ENCODE results near the gene SIAH3. TPM values are rescaled to one million over a fixed set of nuclear protein-coding genes. Genes with fewer than 3 reads are reported as not detected.
"Not testable (repeated sequence)": the region's sequence is repeated elsewhere in the genome, so short reads cannot be mapped to it uniquely, and the experiment has no call there.

The SIAH3 gene
- total RNA-seq, 2 donors from 2014 or later, result not detected

DNA sequence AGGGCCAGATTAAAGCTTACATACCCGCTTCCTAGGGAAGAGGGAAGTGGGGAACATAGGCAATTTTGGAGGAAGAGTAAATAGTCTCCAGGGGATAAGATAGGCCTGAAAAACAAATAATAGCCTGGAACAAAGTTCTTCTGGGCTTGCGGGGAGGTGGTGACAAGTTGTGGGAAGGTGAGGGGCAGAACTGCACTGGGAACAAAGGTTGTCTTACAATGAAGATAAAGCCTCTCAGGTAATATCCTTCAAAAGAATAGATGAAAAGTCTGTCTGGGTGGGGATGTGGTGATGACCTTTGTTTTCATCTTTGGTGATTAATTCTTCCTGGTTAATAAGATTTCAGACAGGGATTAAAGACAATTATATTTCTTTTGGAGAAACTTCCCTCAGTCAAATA, 80.7 kb downstream of the SIAH3 start:
- H3K9me3 ChIP-seq, result no peaks in the 10 kb centered on the region
- H3K27ac ChIP-seq, result no peak overlapping the region
- intact Hi-C loops (cut with DNase I), result no loop called here
- H3K27me3 ChIP-seq, result no peaks in the 10 kb centered on the region
- TF ChIP-seq, protein P1, sequence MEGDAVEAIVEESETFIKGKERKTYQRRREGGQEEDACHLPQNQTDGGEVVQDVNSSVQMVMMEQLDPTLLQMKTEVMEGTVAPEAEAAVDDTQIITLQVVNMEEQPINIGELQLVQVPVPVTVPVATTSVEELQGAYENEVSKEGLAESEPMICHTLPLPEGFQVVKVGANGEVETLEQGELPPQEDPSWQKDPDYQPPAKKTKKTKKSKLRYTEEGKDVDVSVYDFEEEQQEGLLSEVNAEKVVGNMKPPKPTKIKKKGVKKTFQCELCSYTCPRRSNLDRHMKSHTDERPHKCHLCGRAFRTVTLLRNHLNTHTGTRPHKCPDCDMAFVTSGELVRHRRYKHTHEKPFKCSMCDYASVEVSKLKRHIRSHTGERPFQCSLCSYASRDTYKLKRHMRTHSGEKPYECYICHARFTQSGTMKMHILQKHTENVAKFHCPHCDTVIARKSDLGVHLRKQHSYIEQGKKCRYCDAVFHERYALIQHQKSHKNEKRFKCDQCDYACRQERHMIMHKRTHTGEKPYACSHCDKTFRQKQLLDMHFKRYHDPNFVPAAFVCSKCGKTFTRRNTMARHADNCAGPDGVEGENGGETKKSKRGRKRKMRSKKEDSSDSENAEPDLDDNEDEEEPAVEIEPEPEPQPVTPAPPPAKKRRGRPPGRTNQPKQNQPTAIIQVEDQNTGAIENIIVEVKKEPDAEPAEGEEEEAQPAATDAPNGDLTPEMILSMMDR (IDR thresholded peaks at IDR 0.05), result no peak
- no peak for DNase-seq
- H3K4me3 ChIP-seq, result no peak overlapping the region
- no peaks in the 10 kb centered on the region for H3K4me1 ChIP-seq
- H3K9ac ChIP-seq (ENCODE audit: low read depth in 2 of 2, low read length in 2 of 2), result no peak overlapping the region
- H3K36me3 ChIP-seq, result no peaks in the 10 kb centered on the region

- no peak overlapping the region for H3K9ac ChIP-seq (ENCODE audit: low read depth in 2 of 2, low read length in 2 of 2)
- TF ChIP-seq, protein P1 (IDR thresholded peaks at IDR 0.05), result no peak
- intact Hi-C loops (cut with DNase I), result no loop called here
Observed at GRCh38 chr13:45768656-45769479, 82.7 kb downstream of the SIAH3 start.

GRCh38 chr13:45765464-45765863, 86.1 kb downstream of the SIAH3 start:
- H3K27ac ChIP-seq, result no peak overlapping the region
- no peaks in the 10 kb centered on the region for H3K36me3 ChIP-seq
- DNase-seq, result no peak
- H3K4me1 ChIP-seq, result no peaks in the 10 kb centered on the region
- TF ChIP-seq, protein P1 (IDR thresholded peaks at IDR 0.05), result no peak
- no peaks in the 10 kb centered on the region for H3K27me3 ChIP-seq
- no peaks in the 10 kb centered on the region for H3K9me3 ChIP-seq
- no peak overlapping the region for H3K9ac ChIP-seq (ENCODE audit: low read depth in 2 of 2, low read length in 2 of 2)
- intact Hi-C loops (cut with DNase I), result no loop called here
- H3K4me3 ChIP-seq, result no peak overlapping the region

More at GRCh38 chr13:45768656-45769479, 82.7 kb downstream of the SIAH3 start:
- no peak for DNase-seq
- no peaks in the 10 kb centered on the region for H3K4me1 ChIP-seq
- H3K4me3 ChIP-seq, result no peak overlapping the region
- no peaks in the 10 kb centered on the region for H3K9me3 ChIP-seq
- H3K27ac ChIP-seq, result no peak overlapping the region
- H3K36me3 ChIP-seq, result no peaks in the 10 kb centered on the region
- no peaks in the 10 kb centered on the region for H3K27me3 ChIP-seq

- Histone ChIP-seq H3K27me3 (no peaks in the 10 kb centered on the region), H3K9me3 (no peaks in the 10 kb centered on the region), H3K9ac (ENCODE audit: low read depth in 2 of 2, low read length in 2 of 2) (no peak overlapping the region), H3K4me1 (no peaks in the 10 kb centered on the region), H3K4me3 (no peak overlapping the region), H3K27ac (no peak overlapping the region), H3K36me3 (no peaks in the 10 kb centered on the region)
- TF ChIP-seq, protein P1 (IDR thresholded peaks at IDR 0.05), result no peak
- no peak for DNase-seq
- intact Hi-C loops (cut with DNase I), result no loop called here
Observed at GRCh38 chr13:45763419-45763818, 88.1 kb downstream of the SIAH3 start.

DNA sequence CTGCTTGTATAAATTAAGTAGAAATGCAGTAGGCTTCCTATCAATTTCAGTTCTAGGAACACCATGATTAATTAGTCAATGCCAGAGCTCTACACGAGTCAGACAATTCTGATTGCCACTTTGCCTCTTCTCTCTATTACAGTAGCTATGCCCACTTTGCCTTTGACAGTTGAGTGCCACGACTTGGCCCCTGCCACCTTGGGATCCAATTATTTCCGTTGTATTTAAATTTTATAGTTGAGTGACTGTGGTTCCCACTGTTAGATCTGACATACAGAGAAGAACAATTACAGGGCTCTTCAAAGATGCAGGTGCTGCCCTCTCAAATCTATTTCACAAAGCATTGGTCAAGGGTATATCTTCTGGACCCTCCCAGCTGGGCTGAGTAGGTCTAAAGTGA, 94.0 kb downstream of the SIAH3 start:
- H3K4me1 ChIP-seq, H3K36me3 ChIP-seq: not testable (repeated sequence)

GRCh38 chr13:45756498-45756897, 95.1 kb downstream of the SIAH3 start:
- intact Hi-C loops (cut with DNase I); H3K9me3 ChIP-seq; H3K9ac ChIP-seq (ENCODE audit: low read depth in 2 of 2, low read length in 2 of 2); H3K27me3 ChIP-seq; H3K4me1 ChIP-seq; H3K27ac ChIP-seq; H3K4me3 ChIP-seq; DNase-seq; H3K36me3 ChIP-seq: not testable (repeated sequence)

More for the DNA sequence above, 94.0 kb downstream of the SIAH3 start:
- H3K27ac ChIP-seq; DNase-seq; H3K27me3 ChIP-seq; H3K9ac ChIP-seq (ENCODE audit: low read depth in 2 of 2, low read length in 2 of 2); H3K9me3 ChIP-seq; H3K4me3 ChIP-seq; intact Hi-C loops (cut with DNase I): not testable (repeated sequence)

All from colonic mucosa (tissue), 4 donors.